Activated CD4-positive, alpha-beta T cell treated with anti-CD3 and anti-CD28 coated beads for 48 hours (primary cell): ENCODE measurements around the gene IL24.
"Not testable (repeated sequence)": the region's sequence is repeated elsewhere in the genome, so short reads cannot be mapped to it uniquely, and the experiment has no call there.

ENCODE experiments used
- DNase-seq: peaks from one replicate; pipeline ENCODE4 v3.0.0-alpha.2; 2020

IL24 gene, protein sequence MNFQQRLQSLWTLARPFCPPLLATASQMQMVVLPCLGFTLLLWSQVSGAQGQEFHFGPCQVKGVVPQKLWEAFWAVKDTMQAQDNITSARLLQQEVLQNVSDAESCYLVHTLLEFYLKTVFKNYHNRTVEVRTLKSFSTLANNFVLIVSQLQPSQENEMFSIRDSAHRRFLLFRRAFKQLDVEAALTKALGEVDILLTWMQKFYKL

DNA sequence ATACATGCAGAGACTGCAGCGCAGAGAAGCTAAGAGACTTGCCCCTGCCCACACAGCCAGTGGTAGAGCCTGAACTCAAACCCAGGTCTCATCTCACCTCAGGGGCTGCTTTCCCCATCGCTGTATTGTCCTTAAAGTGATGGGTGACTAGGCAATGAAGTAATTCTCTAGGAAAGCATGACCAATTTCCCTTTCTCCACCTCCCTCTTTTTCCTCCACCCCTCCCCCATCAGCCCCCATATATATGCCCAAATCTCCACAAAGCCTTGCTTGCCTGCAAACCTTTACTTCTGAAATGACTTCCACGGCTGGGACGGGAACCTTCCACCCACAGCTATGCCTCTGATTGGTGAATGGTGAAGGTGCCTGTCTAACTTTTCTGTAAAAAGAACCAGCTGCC lies at the start of gene IL24:
IL24 (plus strand) TSS at position 269 of the 400 bp plus-strand sequence. CDS start 390 bp downstream, outside the sequence.
- peak; percentile 84 for DNase-seq

DNA sequence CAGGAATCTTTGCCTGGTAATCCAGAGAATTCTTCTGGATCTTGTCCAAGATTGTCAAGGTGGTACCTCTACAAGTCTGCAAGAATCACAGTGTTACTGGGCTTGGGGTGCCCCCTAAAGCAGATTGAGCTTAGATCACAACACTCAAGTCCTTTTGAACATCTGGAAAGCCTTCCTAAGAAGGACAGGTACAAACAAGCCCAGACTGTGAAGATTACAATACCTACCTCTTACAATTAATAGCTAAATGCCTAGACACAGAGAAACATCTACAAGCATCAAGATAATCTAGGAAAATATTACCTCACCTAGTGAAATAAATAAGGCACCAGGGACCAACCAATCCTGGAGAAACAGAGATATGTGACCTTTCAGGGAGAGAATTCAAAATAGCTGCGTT lies 49.3 kb upstream of the IL24 start:
- DNase-seq, result no peak

DNA sequence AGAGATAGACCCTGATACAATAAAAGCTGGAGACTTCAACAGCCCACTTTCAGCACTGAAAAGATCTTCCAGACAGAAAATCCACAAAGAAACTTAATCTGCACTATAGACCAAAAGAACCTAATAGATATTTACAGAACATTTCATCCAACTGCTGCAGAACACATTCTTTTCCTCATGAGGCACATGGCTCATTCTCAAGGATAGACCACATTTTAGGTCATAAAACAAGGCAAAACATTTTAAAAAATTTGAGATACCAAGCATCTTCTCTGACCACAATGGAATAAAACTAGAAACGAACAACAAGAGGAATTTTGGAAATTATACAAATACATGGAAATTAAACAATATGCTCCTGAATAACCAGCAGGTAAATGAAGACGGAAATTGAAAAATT lies 46.8 kb upstream of the IL24 start:
- DNase-seq, result no peak

DNA sequence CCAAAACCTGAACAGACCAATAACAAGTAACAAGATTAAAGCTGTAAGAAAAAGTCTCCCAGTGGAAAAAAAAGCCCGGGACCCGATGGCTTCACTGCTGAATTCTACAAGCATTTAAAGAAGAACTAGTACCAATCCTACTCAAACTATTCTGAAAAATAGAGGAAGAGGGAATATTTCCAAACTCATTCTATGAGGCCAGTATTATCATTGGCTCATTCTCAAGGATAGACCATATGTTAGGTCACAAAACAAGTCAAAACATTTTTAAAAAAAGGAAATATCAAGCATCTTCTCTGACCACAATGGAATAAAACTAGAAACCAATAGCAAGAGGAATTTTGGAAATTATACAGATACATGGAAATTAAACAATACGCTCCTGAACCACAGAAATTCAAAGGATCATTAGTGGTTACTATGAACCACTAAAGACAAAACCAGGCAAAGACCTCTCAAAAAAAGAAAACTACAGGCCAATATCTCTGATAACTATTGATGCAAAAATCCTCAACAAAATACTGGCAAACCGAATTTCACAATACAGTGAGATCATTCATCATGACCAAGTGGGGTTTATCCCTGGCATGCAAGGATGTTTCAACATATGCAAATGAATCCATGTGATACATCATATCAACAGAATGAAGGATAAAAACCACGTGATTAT lies 45.8 kb upstream of the IL24 start:
- no peak for DNase-seq

DNA sequence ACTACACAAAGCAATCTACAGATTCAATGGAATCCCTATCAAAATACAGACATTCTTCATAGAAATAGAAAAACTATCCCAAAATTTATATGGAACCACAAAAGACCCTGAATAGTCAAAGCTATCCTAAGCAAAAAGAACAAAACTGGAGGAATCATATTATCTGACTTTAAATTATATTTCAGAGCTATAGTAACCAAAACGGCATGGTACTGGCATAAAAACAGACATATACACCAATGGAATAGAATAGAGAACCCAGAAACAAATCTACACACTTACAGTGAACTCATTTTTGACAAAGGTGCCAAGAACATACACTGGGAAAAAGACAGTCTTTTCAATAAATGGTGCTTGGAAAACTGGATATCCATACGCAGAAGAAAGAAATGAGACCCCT lies 44.6 kb upstream of the IL24 start:
- DNase-seq, result not testable (repeated sequence)

DNA sequence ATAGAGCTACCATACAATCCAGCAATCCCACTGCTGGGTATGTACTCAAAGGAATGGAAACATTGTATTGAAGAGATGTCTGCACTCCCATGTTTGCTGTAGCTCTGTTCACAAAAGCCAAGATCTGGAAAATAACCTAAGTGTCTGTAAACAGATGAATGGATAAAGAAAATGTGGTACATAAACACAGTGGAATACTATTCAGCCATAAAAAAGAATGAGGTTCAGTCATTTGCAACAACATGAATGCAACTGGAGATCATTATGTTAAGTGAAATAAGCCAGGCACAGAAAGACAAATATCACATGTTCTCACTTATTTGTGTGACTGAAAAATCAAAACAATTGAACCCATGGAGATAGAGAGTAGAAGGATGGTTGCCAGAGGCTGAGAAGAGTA lies 43.5 kb upstream of the IL24 start:
- DNase-seq, result not testable (repeated sequence)

DNA sequence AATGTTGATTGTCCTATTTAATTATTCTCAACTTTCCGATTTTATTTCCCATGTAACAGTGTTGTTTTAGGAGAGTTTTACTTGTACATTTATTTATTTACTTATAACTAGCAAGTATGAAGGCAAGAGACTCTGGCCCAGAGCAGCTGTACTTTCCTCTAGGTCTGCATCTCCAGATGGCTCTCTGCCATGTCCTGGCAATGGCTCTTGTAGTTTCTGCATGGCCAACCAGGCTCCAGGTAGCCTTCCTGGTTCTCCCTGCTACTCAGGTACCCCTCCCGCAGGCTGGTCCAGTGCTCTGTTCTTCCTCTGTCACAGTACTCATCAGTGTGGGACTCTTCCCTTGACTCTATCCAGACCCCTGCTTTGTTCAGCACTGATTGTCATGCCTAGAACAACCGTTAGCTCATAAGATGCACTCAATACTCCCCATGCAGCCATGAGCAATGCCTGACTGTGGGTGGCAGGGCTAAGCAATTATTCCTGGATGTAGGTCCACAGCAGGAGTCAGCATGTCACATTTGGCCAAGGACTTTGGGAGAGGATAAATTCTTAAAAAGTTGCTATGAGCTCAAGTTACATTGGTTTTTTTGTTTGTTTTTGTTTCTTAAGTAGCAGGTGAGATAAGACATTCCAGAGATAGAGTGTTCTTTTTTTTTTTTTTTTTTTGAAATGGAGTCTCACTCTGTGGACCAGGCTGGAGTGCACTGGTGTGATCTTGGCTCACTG lies 42.7 kb upstream of the IL24 start:
- DNase-seq, result no peak

DNA sequence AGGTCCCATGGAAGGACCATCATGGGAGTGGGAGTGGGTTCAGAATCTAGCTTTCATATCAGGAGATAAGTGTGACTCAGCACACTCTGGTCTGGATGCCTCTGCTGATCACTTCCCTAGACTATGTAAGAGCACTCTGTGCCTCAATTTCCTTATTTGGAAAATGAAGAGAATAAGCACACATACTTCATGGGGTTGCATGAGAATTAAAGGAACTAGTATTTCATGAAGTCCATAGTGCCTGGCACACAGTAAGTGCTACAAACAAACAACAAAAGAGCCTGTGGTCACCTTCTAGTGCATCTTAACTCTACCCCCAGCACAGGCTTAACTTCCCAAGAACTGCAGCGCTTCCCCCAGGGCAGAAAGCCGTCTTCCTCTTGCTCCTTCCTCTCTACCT lies 41.4 kb upstream of the IL24 start:
- no peak for DNase-seq

DNA sequence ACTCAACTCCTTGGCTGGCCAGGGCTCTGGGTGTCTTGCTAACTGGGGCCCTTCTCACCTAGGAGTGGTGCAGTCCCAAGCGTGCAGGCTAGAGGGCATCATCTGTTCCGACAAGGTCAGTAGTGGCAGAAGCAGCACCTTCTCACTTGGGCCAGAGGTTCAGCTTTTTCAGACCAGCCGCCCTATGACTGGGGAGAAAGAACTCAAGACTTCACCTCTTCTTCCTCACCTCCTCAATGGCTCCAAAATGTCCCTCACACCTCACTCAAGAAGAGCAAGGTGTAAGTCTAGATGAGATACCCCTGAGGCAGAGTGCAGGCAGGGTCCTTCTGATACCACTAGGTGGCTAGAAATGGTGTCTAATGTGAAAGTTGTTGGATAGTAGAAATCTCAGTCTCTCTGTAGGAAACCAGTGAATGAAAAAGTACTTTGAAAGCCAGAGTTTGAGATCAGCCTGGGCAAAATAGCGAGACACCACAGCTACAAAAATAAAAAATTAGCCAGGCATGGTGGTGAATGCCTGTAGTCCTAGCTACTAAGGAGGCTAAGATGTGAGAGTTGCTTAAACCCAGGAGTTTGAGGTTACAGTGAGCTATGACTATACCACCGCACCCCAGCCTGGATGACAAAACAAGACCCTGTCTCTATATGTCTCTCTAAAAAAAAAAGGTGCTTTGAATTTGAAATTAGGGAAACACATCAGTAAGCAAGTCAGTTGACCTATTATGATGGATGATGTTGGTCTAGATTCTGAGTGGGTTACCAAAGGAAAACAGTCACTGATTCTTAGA lies 40.4 kb upstream of the IL24 start:
- DNase-seq, result peak; percentile 35

DNA sequence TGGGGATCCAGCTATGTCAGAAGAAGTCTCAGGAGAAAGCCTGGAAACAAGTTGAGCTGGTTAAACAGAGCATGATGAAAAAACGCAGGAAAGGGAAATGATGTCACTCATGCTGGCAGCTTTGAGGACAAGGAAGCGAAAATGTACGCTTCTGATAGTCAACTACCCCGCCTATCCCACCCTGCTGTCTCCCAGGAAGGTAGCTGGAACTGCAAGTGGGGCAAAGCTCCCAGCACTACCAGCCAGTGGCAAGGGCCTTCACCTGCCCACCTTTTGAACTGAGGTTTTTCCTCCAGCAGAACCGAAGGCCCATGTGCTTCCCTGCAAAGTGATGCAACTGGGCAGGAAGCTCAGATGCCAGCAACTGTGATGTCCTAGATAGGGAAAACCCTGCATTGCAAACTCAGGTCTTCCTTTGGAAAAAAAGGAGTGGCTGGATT lies 38.1 kb upstream of the IL24 start:
- DNase-seq, result no peak

DNA sequence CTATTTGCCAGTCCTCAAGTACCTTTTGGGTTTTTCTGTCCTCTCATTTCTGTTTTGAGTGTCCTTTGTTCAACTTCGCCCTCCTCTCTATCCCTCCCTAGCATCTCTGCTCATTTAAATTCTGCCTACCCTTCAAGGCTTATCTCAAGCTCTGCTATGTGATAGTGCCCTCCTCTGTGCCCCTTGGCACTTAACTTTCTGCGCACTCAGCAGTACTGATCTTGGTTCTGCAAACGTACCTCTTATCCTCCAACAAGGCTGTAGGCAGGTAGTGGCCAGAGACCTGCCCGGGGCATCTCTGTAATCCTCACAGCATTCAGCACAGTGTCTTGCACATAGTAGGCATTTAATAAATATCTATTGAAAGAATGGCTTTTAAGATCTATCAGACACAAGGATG lies 37.1 kb upstream of the IL24 start:
- DNase-seq, result no peak

DNA sequence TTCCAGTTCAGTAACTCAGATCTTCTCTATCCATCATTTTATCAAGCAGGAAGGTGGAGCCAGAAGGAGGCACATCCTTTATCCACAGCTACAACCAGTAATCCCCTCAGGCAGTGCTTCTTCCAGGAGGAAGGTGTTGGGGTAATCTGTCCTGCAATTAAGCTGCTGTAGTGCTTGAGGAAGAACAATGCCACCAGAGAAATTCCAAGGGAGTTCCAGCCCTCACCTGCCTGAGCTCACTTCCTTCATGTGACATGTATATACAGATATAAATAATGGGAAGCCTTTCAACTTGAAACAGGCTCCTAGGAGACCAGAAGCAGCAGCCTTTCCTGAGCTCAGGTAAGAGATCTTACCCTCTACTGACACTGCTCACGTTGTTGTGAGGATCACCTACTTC lies 34.0 kb upstream of the IL24 start:
- no peak for DNase-seq

DNA sequence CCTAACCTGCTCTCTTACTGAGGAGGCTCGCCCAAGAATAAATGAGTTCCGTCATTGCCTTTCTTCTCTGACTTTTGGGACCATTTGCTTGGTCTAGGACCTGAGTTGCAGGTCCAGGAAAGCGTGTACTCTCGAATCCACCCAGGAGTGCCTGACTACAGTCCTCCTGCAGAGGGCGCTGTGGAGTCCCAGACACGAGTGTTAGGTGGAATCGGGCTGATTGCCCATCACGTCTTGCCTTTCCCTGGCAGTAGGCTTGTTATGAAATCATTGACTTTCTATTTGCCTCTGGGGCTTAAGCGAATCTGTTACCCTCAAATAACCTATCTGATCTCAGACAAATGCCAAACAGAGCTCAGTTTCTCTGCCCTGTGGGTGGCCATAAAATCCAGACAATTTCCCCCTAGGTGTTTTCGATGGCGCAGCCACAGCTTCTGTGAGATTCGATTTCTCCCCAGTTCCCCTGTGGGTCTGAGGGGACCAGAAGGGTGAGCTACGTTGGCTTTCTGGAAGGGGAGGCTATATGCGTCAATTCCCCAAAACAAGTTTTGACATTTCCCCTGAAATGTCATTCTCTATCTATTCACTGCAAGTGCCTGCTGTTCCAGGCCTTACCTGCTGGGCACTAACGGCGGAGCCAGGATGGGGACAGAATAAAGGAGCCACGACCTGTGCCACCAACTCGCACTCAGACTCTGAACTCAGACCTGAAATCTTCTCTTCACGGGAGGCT lies 32.1 kb upstream of the IL24 start, which contains the start of gene IL20:
IL20 (plus strand) TSS at position 685 of the 733 bp plus-strand sequence. CDS start 230 bp downstream, outside the sequence.
- peak; percentile 95 for DNase-seq

DNA sequence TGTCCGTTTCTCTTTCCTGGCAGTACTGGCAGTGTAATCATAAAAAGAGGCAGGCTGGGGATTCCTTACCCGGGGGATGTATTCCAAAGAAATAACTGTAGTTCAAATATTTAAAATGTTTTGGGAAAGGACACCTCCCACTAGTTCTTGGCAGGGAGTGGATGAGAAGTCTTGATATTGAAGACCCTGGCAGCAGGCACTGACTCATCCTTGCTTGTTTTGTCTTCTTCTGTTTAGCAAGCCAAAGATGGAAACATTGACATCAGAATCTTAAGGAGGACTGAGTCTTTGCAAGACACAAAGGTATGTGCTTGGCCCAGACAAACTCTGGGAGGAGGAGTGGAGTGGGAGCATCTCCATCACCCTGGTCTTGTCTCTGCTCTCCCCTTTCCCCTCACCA lies 31.2 kb upstream of the IL24 start:
- DNase-seq, result no peak

DNA sequence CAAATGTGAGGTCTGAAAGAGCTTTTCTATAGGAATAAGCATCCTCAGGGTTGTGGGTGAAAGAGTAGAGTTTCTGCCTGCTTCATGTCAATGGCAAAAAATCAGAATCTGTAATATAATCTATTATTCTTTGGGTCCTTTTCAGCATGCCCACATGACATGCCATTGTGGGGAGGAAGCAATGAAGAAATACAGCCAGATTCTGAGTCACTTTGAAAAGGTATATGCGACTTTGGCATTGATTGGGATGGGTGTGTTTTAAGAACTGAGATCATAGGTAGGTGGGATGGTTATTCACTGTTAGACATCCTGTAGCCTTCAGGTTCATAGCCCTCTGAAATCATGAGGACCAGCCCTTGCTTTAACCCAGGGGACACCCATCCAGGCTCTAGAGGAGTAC lies 30.0 kb upstream of the IL24 start:
- no peak for DNase-seq

DNA sequence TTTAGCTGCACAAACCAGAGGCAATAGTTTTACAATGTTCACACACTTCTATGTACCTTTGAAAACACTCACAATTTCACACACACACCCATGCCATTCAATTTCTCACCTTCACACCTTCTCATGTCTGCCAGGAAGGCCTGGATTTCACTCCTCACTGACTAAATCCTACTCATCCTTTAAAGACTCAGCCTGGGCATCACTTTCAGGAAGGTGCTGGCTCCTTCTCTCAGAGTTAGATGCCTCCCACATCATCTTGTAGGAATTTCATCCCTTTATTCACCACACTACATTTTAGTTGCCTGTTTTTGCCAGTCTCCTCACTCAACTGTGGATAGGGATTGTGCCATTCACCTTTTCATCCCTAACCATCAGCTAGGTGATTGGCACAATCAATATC lies 29.5 kb upstream of the IL24 start:
- no peak for DNase-seq

DNA sequence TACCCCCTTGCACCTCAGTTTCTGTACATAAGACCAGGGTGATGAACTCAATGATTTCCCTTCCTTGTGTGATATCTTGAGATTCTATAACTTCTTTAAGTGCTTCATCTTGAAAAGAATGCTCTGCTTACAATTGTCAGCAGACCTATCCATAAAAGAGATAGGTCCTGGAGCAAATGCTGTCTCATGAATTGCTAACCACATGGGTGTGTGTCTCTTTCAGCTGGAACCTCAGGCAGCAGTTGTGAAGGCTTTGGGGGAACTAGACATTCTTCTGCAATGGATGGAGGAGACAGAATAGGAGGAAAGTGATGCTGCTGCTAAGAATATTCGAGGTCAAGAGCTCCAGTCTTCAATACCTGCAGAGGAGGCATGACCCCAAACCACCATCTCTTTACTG lies 29.0 kb upstream of the IL24 start:
- DNase-seq, result no peak

DNA sequence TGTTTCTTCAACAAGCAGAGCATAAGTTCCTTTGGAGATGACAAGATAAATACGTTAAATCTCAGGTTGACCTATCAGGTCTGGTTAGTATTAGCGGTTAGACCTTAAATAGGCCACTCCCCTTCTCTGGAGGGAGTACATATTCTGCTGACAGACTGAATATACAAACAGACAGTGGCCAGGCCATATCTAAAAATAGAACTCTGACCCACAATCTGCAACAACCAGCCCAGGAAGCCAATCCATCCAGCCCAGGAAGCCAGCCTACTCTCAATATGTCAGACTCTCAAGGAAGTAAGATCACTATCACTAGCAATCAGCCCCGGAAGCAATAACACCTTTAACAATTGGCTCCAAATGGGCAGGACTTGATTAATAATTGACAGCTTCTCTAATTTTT lies 25.1 kb upstream of the IL24 start:
- no peak for DNase-seq

DNA sequence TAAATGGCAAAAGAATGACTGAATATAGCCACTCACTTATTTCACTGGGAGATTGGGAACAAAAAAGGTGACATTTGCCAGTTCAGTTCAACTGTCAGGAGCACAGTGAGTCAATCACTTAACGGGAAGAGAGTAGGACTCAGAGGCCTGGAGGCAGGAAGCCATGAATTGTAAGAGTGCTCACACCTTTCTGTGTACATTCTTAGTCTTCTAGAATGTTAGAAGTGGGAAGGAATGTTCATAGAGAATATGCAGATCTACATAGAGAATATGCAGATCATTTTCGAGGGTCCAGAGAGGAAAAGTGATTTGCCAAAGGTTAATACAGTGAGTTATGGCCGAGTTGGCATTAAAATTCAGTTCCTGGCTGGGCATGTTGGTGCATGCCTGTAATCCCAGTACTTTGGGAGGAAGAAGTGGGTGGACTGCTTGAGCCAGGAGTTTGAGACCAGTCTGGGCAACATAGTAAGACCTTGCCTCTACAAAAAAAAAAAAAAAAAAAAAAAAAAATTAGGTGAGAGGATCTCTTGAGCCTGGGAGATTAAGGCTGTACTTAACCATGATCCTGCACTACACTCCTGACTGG lies 23.5 kb upstream of the IL24 start:
- no peak for DNase-seq

DNA sequence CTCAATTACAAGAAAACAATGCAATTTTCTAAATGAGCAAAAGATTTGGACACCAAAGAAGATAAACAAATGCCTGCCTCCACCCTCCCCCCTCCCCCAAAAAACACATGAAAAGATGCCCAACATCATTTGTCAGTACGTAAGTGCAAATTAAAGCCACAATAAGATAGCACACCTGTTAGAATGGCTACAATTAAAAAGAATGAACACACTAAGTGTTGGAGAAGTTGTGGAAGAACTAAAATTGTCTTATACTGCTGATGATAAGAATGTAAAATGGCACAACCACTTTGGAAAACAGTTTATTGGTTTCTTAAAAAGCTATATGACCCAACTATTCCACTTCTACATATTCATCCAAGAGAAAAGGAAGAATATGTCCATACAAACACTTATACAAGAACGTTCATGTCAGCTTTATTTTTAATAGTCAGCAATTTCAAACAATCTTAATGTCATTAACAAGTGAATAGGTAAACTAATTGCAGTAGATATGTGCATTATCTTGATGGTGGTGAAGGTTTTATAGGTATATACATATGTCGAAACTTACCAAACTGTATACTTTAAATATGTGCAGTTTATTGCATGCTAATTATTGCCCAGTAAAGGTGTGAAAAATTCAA lies 21.4 kb upstream of the IL24 start:
- DNase-seq, result no peak

DNA sequence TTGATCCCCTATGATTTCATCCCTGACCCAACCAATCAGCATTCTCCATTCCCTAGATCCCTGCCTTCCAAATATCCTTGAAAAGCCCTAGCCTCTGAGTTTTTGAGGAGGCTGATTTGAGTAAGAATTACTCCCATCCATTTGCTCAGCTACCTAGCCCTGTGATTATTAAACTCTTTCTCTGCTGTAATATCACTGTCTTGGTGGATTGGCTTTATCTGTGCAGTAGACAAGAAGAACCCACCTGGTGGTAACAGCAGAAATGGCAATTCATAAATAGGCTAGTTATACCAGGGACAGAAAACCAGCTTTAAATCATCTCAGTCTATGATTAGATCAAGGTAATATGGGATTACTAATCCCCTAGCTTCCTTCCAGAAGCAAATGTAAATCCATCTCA lies 18.8 kb upstream of the IL24 start:
- no peak for DNase-seq

DNA sequence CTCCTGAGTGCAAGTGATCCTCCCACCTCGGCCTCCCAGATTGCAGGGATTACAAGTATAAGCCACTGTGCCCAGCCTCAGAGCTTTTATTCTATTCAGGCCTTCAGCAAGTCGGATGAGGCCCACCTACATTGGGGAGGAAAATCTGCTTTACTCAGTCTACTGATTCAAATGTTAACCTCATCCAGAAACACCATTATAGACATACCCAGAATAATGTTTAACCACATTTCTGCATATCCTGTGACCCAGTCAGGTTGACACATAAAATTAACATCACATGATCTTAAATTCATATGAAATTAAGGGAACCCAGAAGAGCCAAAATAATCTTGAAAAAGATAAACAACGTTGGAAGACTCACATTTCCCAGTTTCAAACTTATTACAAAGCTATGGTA lies 16.9 kb upstream of the IL24 start:
- DNase-seq, result no peak
